ENCODE data around the gene SRP72. TPM values are rescaled to one million over a fixed set of nuclear protein-coding genes. Genes with fewer than 3 reads are reported as not detected.
A peak's percentile ranks its signal among the peaks of the same experiment; 100 is the strongest.

SRP72 gene
- total RNA-seq, 2 donors from 2014 or later: 39.4 to 75.8 TPM

GRCh38 chr4:56480691-56481090 lies 13.3 kb downstream of the SRP72 start:
- intact Hi-C loops (cut with DNase I): no loop called here
- Histone ChIP-seq H3K4me1 (no peaks in the 10 kb centered on the region), H3K27ac (no peak overlapping the region), H3K27me3 (no peaks in the 10 kb centered on the region), H3K9me3 (no peaks in the 10 kb centered on the region), H3K4me3 (no peak overlapping the region), H3K36me3 (replicated peaks in 1 of 2; ENCODE audit: insufficient read depth in 1 of 2, low read depth in 2 of 2) (peaks cover 3 to 48% of the 10 kb centered on the region in 2 donors)
- TF ChIP-seq CTCF (IDR thresholded peaks at IDR 0.05) (no peak), POLR2A (IDR thresholded peaks at IDR 0.05) (no peak)
- no peak for DNase-seq
- ATAC-seq: no peak
- WGBS, 2 donors: 83 to 88% methylated on average over 3 of the region's 3 CpGs

GRCh38 chr4:56496241-56496640 lies 28.8 kb downstream of the SRP72 start:
- Histone ChIP-seq H3K4me1 (no peaks in the 10 kb centered on the region), H3K27me3 (no peaks in the 10 kb centered on the region), H3K4me3 (no peak overlapping the region), H3K27ac (no peak overlapping the region), H3K9me3 (no peaks in the 10 kb centered on the region), H3K36me3 (replicated peaks in 1 of 2; ENCODE audit: insufficient read depth in 1 of 2, low read depth in 2 of 2) (peaks cover 4 to 29% of the 10 kb centered on the region in 2 donors)
- no peak for DNase-seq
- intact Hi-C loops (cut with DNase I): no loop called here
- ATAC-seq: no peak
- TF ChIP-seq POLR2A (IDR thresholded peaks at IDR 0.05): no peak
- TF ChIP-seq CTCF (IDR thresholded peaks at IDR 0.05): no peak
- 94 to 100% methylated on average over 1 of the region's 1 CpG for WGBS, 2 donors

- ATAC-seq: peak; percentile 84
- H3K4me3 ChIP-seq: peak within 1 kb of the TSS in 1 of 2 donors; percentile 13
- DNase-seq: peak; percentile 38 to 57 (median 49)
These were observed 38.1 kb downstream of the SRP72 start, which contains the start of gene ARL9 for GRCh38 chr4:56505269-56506130. TSS of gene ARL9 (plus strand) at chr4:56505791. CDS start at chr4:56505863, 72 bp downstream.

GRCh38 chr4:56511098-56511497 lies 43.7 kb downstream of the SRP72 start:
- Histone ChIP-seq H3K9me3 (no peaks in the 10 kb centered on the region), H3K4me3 (no peak overlapping the region), H3K27me3 (no peaks in the 10 kb centered on the region), H3K4me1 (peaks cover 3% of the 10 kb centered on the region), H3K27ac (no peak overlapping the region), H3K36me3 (replicated peaks in 1 of 2; ENCODE audit: insufficient read depth in 1 of 2, low read depth in 2 of 2) (no peaks in the 10 kb centered on the region)
- ATAC-seq (no peak), DNase-seq (no peak)
- TF ChIP-seq POLR2A (IDR thresholded peaks at IDR 0.05) (no peak), CTCF (IDR thresholded peaks at IDR 0.05) (no peak)
- intact Hi-C loops (cut with DNase I): no loop called here

More at GRCh38 chr4:56505269-56506130, 38.1 kb downstream of the SRP72 start, which contains the start of gene ARL9:
- Histone ChIP-seq H3K27ac (peak within 1 kb of the TSS in 2 of 4 donors; percentile 23 to 39), H3K4me1 (peaks cover 19% of the 10 kb centered on the region), H3K27me3 (no peaks in the 10 kb centered on the region), H3K9me3 (no peaks in the 10 kb centered on the region), H3K36me3 (replicated peaks in 1 of 2; ENCODE audit: insufficient read depth in 1 of 2, low read depth in 2 of 2) (peaks cover 5% of the 10 kb centered on the region in 2 donors)
- intact Hi-C loops (cut with DNase I): no loop called here
- no peak for TF ChIP-seq CTCF (IDR thresholded peaks at IDR 0.05)
- peak in 1 of 3 donors; percentile 12 for TF ChIP-seq POLR2A (IDR thresholded peaks at IDR 0.05)
- 5% methylated on average over 38 to 56 of the region's 56 CpGs for WGBS, 2 donors

Data from body of pancreas (tissue), 4 donors.